Measurements from ENCODE around the gene MED10.

Gene MED10

GRCh38 chr5:6398570-6399230, 20.4 kb upstream of the MED10 start:
- no peak for DNase-seq

GRCh38 chr5:6397536-6398269, 19.4 kb upstream of the MED10 start:
- DNase-seq: no peak

- DNase-seq: no peak
These were observed 18.6 kb upstream of the MED10 start for GRCh38 chr5:6396836-6397535.

- DNase-seq: no peak
These were observed 17.7 kb upstream of the MED10 start for GRCh38 chr5:6396043-6396442.

DNA sequence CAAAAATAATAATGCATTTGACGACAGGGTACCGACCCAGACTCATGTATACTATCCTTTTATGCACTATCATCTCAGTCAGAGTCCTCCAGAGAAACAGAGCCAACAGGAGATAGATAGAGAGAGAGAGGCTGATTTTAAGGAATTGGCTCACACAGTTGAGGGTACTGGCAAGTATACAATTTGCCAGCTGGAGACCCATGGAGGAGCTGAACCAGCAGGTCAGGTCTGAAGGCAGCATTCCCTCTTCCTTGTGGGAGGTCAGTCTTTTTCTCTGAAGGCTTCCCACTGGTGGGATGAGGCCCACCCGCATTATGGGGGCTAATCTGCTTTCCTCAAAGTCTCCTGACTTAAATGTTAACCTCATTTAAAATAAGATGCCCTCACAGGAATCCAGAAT, 17.3 kb upstream of the MED10 start:
- no peak for DNase-seq

DNA sequence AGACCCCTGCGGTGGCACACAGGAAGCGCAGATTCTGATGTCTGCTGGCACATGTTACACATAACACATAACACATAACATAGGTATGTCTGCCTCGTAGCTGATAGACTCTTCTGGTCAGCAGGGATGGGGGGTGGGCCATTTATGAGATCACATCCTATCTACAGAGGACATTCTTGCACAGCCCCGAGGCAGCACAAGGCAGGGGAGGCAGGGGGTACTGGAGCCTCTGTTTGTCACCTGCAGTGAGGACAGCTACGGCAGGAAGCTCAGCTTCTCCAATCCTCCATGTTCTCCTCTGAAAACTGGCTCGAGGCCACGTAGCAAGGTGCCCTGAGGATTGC, 16.7 kb upstream of the MED10 start:
- no peak for DNase-seq

DNA sequence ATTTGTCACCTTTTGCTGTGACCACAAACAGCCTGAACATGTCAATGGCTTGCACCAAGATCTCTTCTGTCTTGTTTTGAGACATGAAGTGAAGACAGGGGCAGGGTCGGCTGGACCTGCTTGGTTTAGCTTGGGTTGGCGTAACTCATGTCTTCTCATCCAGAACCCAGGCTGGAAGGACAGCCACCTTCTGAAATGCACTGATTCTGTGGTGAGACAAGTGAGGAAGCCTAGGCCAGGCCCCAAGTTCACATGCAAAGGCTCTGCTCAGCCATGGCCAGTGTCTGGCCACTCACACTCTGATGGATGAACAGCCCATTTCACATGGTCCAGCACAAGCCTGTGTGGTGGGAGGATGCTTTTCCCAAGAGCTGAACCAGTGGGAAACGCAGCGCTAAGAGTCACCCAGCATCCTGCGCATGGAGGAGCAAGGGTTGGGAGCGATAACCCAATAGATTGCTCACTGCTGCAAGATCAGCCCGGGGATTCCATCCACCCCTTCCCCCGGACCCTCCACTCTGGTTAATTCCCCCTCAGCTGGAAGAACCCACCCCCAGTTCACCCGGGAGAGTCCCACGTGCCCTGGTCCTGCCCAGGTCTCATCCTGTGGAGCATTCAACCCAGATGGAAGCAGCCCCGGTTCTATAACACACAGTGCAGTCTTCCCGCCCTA, 16.2 kb upstream of the MED10 start:
- no peak for DNase-seq

DNA sequence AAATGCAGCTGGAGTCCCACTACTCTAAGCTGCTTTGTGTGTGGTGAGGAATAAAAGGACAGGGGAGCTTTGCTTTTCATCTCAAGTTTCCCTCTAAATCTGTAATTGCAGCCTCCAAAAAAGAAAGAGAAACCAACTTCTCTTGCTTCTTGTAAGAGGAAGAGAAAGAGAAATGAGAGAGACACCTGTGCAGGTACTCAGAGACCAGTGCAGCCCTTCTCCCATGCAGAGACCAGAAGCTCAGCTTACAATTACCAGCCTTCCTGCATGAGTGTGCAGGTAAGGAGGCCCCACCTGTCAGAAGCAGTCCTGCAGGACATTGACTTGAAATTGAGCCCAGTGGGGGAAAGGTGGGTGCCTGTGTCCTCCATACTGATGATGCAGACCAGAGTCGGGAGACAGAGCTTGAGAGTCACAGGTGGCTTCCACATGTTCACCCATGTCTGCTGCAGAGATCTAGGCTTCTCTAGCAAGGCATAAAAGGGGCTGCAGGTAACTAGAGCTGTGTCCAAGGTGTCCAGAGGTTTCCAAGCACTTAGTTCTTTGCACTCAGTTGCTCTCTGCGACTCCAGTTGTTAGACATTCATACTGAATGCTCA, 15.3 kb upstream of the MED10 start:
- no peak for DNase-seq

DNA sequence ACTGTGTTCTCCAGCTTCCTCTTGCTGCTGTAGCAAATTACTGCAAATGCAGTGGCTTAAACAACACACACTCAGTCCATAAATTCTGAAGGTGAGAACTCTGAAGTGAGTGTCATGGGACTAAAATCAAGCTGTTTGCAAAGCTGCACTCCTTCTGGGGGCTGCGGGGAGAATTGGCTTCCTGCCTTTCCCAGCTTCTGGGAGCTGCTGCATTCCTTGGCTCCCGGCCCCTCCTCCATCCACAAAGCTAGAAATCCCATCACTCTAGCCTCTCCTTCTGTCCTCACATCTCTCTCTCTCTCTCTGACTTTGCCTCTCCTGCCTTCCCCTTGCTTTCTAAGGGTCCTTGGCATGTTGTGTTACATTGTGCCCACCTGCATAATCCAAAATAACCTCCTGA, 14.2 kb upstream of the MED10 start:
- no peak for DNase-seq

DNA sequence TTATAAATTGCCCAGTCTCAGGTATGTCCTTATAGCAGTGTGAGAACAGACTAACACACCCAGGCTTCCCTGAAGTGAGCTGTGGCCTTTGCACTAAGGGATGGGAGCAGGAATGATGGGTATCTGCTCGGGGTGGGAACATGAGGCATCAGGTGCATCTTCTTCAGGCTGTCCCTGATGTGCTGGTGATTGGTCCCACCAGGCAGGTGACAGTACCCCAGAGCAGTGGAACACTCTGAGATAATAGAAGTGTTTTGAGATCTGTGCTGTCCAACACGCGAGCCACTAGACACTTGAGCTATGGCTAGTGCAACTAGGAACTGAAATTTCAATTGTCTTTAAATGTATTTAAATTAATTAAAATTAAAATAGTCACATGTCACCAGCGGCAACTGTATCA, 12.8 kb upstream of the MED10 start:
- no peak for DNase-seq

GRCh38 chr5:6389946-6390530, 11.7 kb upstream of the MED10 start:
- no peak for DNase-seq

- DNase-seq: no peak
These were observed 11.1 kb upstream of the MED10 start for GRCh38 chr5:6389397-6389796.

DNA sequence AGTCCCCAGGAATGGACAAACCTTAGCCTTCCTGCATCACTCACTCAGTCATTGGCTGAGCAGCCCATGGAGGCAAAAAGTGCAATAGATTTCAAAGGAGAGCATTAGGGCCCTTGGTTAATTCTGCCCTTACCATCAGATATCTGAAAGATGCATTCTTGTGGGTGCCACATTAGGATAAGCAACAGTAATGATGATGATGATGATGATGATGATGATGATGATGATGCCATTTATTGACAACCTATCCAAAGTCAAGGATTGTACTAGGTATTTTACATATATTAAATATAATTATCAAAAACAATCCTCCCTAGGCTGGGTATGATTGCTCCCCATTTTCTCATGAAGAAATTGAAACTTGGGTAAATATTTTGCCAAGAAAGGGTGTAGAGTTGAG, 9.6 kb upstream of the MED10 start:
- no peak for DNase-seq

GRCh38 chr5:6386271-6386670, 7.9 kb upstream of the MED10 start:
- no peak for DNase-seq

- no peak for DNase-seq
These were observed 6.5 kb upstream of the MED10 start for GRCh38 chr5:6384856-6385255.

DNA sequence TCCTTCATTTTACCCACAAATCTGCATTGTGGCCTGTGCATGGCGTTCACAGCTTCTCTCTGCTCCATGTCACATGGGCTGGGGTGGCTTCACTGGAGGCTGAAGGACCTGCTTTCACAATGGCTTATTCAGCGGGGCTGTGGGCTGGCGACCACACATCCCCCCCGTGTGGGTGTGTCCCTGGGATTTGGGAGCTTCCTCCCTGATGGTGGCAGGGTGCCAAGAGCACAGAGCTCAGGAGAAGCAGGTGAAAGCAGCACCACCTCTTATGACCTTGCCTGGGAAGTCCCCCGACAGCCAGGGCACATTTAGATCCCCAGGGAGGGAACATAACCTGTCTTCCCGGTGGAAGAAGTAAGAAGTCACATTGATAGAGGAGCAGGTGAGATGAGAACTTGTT, 5.0 kb upstream of the MED10 start:
- no peak for DNase-seq

- DNase-seq: no peak
These were observed 899 bp upstream of the MED10 start for GRCh38 chr5:6379246-6379645.

GRCh38 chr5:6378766-6379103, 388 bp upstream of the MED10 start:
- no peak for DNase-seq

DNA sequence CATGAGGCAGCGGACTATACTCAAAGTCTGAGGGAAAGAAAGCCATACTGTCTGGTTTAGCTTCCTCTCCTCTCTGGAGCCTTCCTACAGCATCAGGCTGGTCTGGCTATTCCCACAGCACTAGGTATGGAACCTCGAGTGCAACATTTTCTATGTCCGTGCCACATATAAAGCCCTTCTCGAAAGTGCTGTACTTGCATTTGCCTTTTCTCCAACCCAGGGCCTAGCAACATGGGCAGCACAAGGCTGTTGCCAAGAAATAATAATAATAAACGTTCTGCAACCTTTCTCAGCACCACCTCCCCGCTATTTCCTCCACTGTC, 804 bp downstream of the MED10 start:
- no peak for DNase-seq

DNA sequence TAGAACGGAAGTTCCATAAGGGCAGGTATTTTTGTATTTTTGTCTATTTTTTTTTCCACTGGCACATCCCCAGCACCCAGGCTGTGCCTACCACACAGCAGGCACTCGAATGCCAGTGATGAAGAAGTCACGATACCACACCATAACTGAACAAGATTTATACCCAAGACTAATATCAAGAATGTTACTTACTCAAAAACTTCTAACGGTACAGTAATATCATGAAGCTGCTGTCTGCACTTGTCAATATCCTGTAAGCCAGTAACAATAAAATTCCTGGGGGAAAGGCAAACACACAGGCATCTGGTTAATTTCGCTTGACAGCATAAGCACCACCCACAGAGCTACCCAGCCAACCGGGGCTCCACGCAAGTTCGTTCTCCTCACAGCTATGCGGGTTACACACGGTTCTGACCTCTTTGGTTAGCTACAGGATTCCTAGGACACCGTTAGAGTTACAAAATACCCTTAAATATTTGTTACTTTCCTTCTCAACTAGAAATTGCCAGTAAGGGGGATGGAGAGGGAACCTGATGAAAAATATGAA, 1.3 kb downstream of the MED10 start:
- no peak for DNase-seq

DNA sequence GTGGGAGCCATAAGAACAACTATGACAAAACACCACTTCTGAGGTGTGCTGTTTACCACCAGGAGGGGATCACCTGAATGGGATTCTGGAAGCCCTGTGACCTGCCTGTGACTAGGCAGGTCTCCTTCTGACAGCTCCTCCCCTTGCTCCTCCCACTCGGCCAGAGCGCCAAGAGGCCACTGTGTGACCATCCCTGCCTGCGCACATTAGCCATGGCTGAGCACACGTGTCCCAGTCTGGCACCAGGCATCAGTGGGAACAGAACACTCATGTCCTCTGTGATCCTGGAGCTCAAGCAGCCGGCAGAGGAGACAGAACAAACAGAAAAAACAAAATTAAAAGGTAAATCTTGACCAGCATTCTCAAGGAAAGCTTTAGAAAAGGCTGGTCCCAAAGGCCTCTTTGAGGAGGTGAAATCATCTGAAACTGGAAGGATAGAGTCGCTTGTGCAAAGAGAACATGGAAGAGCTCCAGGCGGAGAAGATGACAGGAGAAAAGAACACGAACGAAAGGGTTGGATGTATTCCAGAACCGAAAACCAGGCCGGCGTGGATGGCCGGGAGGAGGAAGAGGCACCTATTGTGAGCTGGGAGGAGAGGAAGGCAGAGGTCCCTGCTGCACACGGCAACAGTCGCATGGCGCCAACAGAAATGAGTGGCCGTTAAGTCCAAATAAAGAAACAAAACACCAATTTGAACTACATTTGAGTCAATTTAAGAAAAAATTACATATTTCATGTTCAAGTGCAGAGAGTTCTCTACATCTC, 5.1 kb downstream of the MED10 start:
- no peak for DNase-seq

All from SIG-M5 (cell line).